ENCODE results near the gene PCBP3. TPM values are rescaled to one million over a fixed set of nuclear protein-coding genes. Genes with fewer than 3 reads are reported as not detected.
A peak's percentile ranks its signal among the peaks of the same experiment; 100 is the strongest.

Gene PCBP3
- total RNA-seq, 1 donor from 2014 or later: 9.7 TPM

- no peak overlapping the region for H3K4me3 Mint-ChIP-seq
- no peaks in the 10 kb centered on the region for H3K4me1 Mint-ChIP-seq
- intact Hi-C loops (cut with micrococcal nuclease): no loop called here
- peaks cover 4% of the 10 kb centered on the region for H3K9me3 Mint-ChIP-seq
- no peak for DNase-seq
- H3K36me3 Mint-ChIP-seq (ENCODE audit: low read depth): peaks cover 2% of the 10 kb centered on the region
- H3K27me3 Mint-ChIP-seq: no peaks in the 10 kb centered on the region
- H3K27ac Mint-ChIP-seq: no peak overlapping the region
These were observed 189.9 kb downstream of the PCBP3 start for GRCh38 chr21:45833414-45833813.

- no peak overlapping the region for H3K4me3 Mint-ChIP-seq
- DNase-seq: no peak
- H3K27me3 Mint-ChIP-seq: no peaks in the 10 kb centered on the region
- H3K36me3 Mint-ChIP-seq (ENCODE audit: low read depth): peaks cover 2% of the 10 kb centered on the region
- H3K9me3 Mint-ChIP-seq: peaks cover 4% of the 10 kb centered on the region
- intact Hi-C loops (cut with micrococcal nuclease): no loop called here
- no peaks in the 10 kb centered on the region for H3K4me1 Mint-ChIP-seq
- H3K27ac Mint-ChIP-seq: no peak overlapping the region
These were observed 190.6 kb downstream of the PCBP3 start for GRCh38 chr21:45834026-45834715.

GRCh38 chr21:45834821-45835293 is 191.3 kb downstream of the PCBP3 start:
- peaks cover 4% of the 10 kb centered on the region for H3K9me3 Mint-ChIP-seq
- H3K4me1 Mint-ChIP-seq: no peaks in the 10 kb centered on the region
- peaks cover 2% of the 10 kb centered on the region for H3K36me3 Mint-ChIP-seq (ENCODE audit: low read depth)
- no peak overlapping the region for H3K27ac Mint-ChIP-seq
- no peak for DNase-seq
- intact Hi-C loops (cut with micrococcal nuclease): no loop called here
- H3K27me3 Mint-ChIP-seq: no peaks in the 10 kb centered on the region
- no peak overlapping the region for H3K4me3 Mint-ChIP-seq

GRCh38 chr21:45835301-45836267 is 192.1 kb downstream of the PCBP3 start:
- intact Hi-C loops (cut with micrococcal nuclease): no loop called here
- DNase-seq: no peak
- Mint-ChIP-seq H3K9me3 (peaks cover 4% of the 10 kb centered on the region), H3K27me3 (no peaks in the 10 kb centered on the region), H3K4me1 (no peaks in the 10 kb centered on the region), H3K27ac (no peak overlapping the region), H3K36me3 (ENCODE audit: low read depth) (peaks cover 2% of the 10 kb centered on the region), H3K4me3 (no peak overlapping the region)

GRCh38 chr21:45836268-45836655 is 192.7 kb downstream of the PCBP3 start:
- Mint-ChIP-seq H3K27me3 (no peaks in the 10 kb centered on the region), H3K4me3 (no peak overlapping the region), H3K9me3 (peaks cover 4% of the 10 kb centered on the region), H3K4me1 (no peaks in the 10 kb centered on the region), H3K36me3 (ENCODE audit: low read depth) (peaks cover 4% of the 10 kb centered on the region), H3K27ac (no peak overlapping the region)
- intact Hi-C loops (cut with micrococcal nuclease): no loop called here
- DNase-seq: no peak

GRCh38 chr21:45836694-45837670 is 193.5 kb downstream of the PCBP3 start:
- intact Hi-C loops (cut with micrococcal nuclease): no loop called here
- Mint-ChIP-seq H3K27me3 (no peaks in the 10 kb centered on the region), H3K4me1 (no peaks in the 10 kb centered on the region), H3K4me3 (no peak overlapping the region), H3K9me3 (peaks cover 11% of the 10 kb centered on the region), H3K27ac (no peak overlapping the region), H3K36me3 (ENCODE audit: low read depth) (peaks cover 1% of the 10 kb centered on the region)
- DNase-seq: no peak

- H3K4me3 Mint-ChIP-seq: no peak overlapping the region
- DNase-seq: no peak
- no peak overlapping the region for H3K27ac Mint-ChIP-seq
- intact Hi-C loops (cut with micrococcal nuclease): no loop called here
- no peaks in the 10 kb centered on the region for H3K4me1 Mint-ChIP-seq
- H3K27me3 Mint-ChIP-seq: peaks cover 2% of the 10 kb centered on the region
- peaks cover 1% of the 10 kb centered on the region for H3K36me3 Mint-ChIP-seq (ENCODE audit: low read depth)
- peaks cover 9% of the 10 kb centered on the region for H3K9me3 Mint-ChIP-seq
These were observed 194.4 kb downstream of the PCBP3 start for GRCh38 chr21:45837936-45838335.

GRCh38 chr21:45838634-45839033 is 195.1 kb downstream of the PCBP3 start:
- DNase-seq: no peak
- Mint-ChIP-seq H3K27me3 (peaks cover 2% of the 10 kb centered on the region), H3K4me1 (no peaks in the 10 kb centered on the region), H3K4me3 (no peak overlapping the region), H3K27ac (no peak overlapping the region), H3K36me3 (ENCODE audit: low read depth) (peaks cover 1% of the 10 kb centered on the region), H3K9me3 (peaks cover 8% of the 10 kb centered on the region)
- intact Hi-C loops (cut with micrococcal nuclease): no loop called here

- DNase-seq: no peak
- H3K36me3 Mint-ChIP-seq (ENCODE audit: low read depth): peaks cover 1% of the 10 kb centered on the region
- no peaks in the 10 kb centered on the region for H3K4me1 Mint-ChIP-seq
- H3K4me3 Mint-ChIP-seq: no peak overlapping the region
- H3K9me3 Mint-ChIP-seq: peaks cover 8% of the 10 kb centered on the region
- H3K27me3 Mint-ChIP-seq: peaks cover 2% of the 10 kb centered on the region
- H3K27ac Mint-ChIP-seq: no peak overlapping the region
- intact Hi-C loops (cut with micrococcal nuclease): no loop called here
These were observed 195.7 kb downstream of the PCBP3 start for GRCh38 chr21:45839274-45839673.

- no peak for DNase-seq
- no peak overlapping the region for H3K27ac Mint-ChIP-seq
- H3K9me3 Mint-ChIP-seq: peaks cover 8% of the 10 kb centered on the region
- no peak overlapping the region for H3K4me3 Mint-ChIP-seq
- no peaks in the 10 kb centered on the region for H3K4me1 Mint-ChIP-seq
- H3K27me3 Mint-ChIP-seq: peaks cover 2% of the 10 kb centered on the region
- H3K36me3 Mint-ChIP-seq (ENCODE audit: low read depth): peaks cover 1% of the 10 kb centered on the region
- intact Hi-C loops (cut with micrococcal nuclease): no loop called here
These were observed 197.5 kb downstream of the PCBP3 start for GRCh38 chr21:45841033-45841432.

GRCh38 chr21:45843426-45843825 is 199.9 kb downstream of the PCBP3 start:
- Mint-ChIP-seq H3K9me3 (peaks cover 8% of the 10 kb centered on the region), H3K27me3 (peaks cover 2% of the 10 kb centered on the region), H3K27ac (no peak overlapping the region), H3K36me3 (ENCODE audit: low read depth) (peaks cover 1% of the 10 kb centered on the region), H3K4me1 (no peaks in the 10 kb centered on the region), H3K4me3 (no peak overlapping the region)
- intact Hi-C loops (cut with micrococcal nuclease): no loop called here
- no peak for DNase-seq

GRCh38 chr21:45844181-45844580 is 200.7 kb downstream of the PCBP3 start:
- H3K36me3 Mint-ChIP-seq (ENCODE audit: low read depth): peaks cover 1% of the 10 kb centered on the region
- peaks cover 2% of the 10 kb centered on the region for H3K27me3 Mint-ChIP-seq
- H3K4me1 Mint-ChIP-seq: no peaks in the 10 kb centered on the region
- no peak for DNase-seq
- intact Hi-C loops (cut with micrococcal nuclease): no loop called here
- H3K27ac Mint-ChIP-seq: no peak overlapping the region
- no peak overlapping the region for H3K4me3 Mint-ChIP-seq
- H3K9me3 Mint-ChIP-seq: peaks cover 8% of the 10 kb centered on the region

- Mint-ChIP-seq H3K4me3 (no peak overlapping the region), H3K27ac (no peak overlapping the region)
- DNase-seq: peak; percentile 64
These were observed 201.7 kb downstream of the PCBP3 start for GRCh38 chr21:45845063-45845769.

More at GRCh38 chr21:45845063-45845769, 201.7 kb downstream of the PCBP3 start:
- H3K36me3 Mint-ChIP-seq (ENCODE audit: low read depth): peaks cover 1% of the 10 kb centered on the region
- peaks cover 8% of the 10 kb centered on the region for H3K9me3 Mint-ChIP-seq
- H3K4me1 Mint-ChIP-seq: no peaks in the 10 kb centered on the region
- peaks cover 2% of the 10 kb centered on the region for H3K27me3 Mint-ChIP-seq
- intact Hi-C loops (cut with micrococcal nuclease): no loop called here

Data from activated CD4-positive, alpha-beta T cell treated with anti-CD3 and anti-CD28 coated beads, Interleukin-2, amount 10 ng/mL, durations not matched to agents 24 days and 14 days (primary cell).